GM18873 (cell line): ENCODE measurements around the gene C1QL4.
"Not testable (repeated sequence)": the region's sequence is repeated elsewhere in the genome, so short reads cannot be mapped to it uniquely, and the experiment has no call there.

Experiments used
- ATAC-seq: cut with Tn5 transposase; IDR thresholded peaks from one replicate; pipeline ENCODE4 v1.9.1; 2021; ENCODE audit warnings: mild to moderate bottlenecking, moderate library complexity, moderate number of reproducible peaks; ENCODE audit not compliant: unreplicated experiment, low FRiP score

C1QL4 gene

GRCh38 chr12:49334681-49335080 is 2.3 kb downstream of the C1QL4 start:
- no peak for ATAC-seq

GRCh38 chr12:49334226-49334625 is 2.8 kb downstream of the C1QL4 start:
- ATAC-seq = no peak

- ATAC-seq = not testable (repeated sequence)
Observed at GRCh38 chr12:49333778-49334177, 3.2 kb downstream of the C1QL4 start.

GRCh38 chr12:49332891-49333371 is 4.1 kb downstream of the C1QL4 start:
- ATAC-seq = no peak

GRCh38 chr12:49332441-49332861 is 4.5 kb downstream of the C1QL4 start:
- ATAC-seq = no peak

GRCh38 chr12:49331380-49332222 is 5.4 kb downstream of the C1QL4 start:
- no peak for ATAC-seq

GRCh38 chr12:49330631-49331379 is 6.2 kb downstream of the C1QL4 start:
- no peak for ATAC-seq

- ATAC-seq = no peak
Observed at GRCh38 chr12:49330032-49330619, 6.9 kb downstream of the C1QL4 start.

- no peak for ATAC-seq
Observed at GRCh38 chr12:49328816-49329215, 8.2 kb downstream of the C1QL4 start.

- ATAC-seq = no peak
Observed at GRCh38 chr12:49327887-49328286, 9.1 kb downstream of the C1QL4 start.

- no peak for ATAC-seq
Observed at GRCh38 chr12:49327368-49327767, 9.6 kb downstream of the C1QL4 start.

GRCh38 chr12:49325606-49326005 is 11.4 kb downstream of the C1QL4 start:
- no peak for ATAC-seq

GRCh38 chr12:49323524-49324097 is 13.4 kb downstream of the C1QL4 start:
- ATAC-seq = no peak

GRCh38 chr12:49322708-49323523 is 14.1 kb downstream of the C1QL4 start, which contains the start of gene TROAP:
TROAP (plus strand) TSS chr12:49323255; CDS start chr12:49323609, 354 bp downstream.
- ATAC-seq = peak; percentile 96

- no peak for ATAC-seq
Observed at GRCh38 chr12:49322367-49322707, 14.7 kb downstream of the C1QL4 start.

- not testable (repeated sequence) for ATAC-seq
Observed at GRCh38 chr12:49320411-49321103, 16.4 kb downstream of the C1QL4 start.

- not testable (repeated sequence) for ATAC-seq
Observed at GRCh38 chr12:49317118-49317517, 19.9 kb downstream of the C1QL4 start.

GRCh38 chr12:49314811-49315210 is 22.2 kb downstream of the C1QL4 start:
- no peak for ATAC-seq

GRCh38 chr12:49310451-49311000 is 26.5 kb downstream of the C1QL4 start:
- ATAC-seq = not testable (repeated sequence)
